ENCODE data around the gene TRPV3. TPM values are rescaled to one million over a fixed set of nuclear protein-coding genes. Genes with fewer than 3 reads are reported as not detected.

Gene TRPV3
- total RNA-seq, 1 experiment from 2014 or later, result 0.13 TPM

GRCh38 chr17:3506054-3506453, 51.6 kb downstream of the TRPV3 start:
- no peak for DNase-seq (ENCODE audit: low spot score)
- no peaks in the 10 kb centered on the region for H3K27me3 ChIP-seq (replicated peaks; ENCODE audit: insufficient read depth, low read depth, low read length, poor library complexity)
- TF ChIP-seq EZH2 (IDR thresholded peaks at IDR 0.05; ENCODE audit: borderline replicate concordance, low read depth, low read length, poor library complexity, severe bottlenecking), result no peak
- TF ChIP-seq, protein P1, sequence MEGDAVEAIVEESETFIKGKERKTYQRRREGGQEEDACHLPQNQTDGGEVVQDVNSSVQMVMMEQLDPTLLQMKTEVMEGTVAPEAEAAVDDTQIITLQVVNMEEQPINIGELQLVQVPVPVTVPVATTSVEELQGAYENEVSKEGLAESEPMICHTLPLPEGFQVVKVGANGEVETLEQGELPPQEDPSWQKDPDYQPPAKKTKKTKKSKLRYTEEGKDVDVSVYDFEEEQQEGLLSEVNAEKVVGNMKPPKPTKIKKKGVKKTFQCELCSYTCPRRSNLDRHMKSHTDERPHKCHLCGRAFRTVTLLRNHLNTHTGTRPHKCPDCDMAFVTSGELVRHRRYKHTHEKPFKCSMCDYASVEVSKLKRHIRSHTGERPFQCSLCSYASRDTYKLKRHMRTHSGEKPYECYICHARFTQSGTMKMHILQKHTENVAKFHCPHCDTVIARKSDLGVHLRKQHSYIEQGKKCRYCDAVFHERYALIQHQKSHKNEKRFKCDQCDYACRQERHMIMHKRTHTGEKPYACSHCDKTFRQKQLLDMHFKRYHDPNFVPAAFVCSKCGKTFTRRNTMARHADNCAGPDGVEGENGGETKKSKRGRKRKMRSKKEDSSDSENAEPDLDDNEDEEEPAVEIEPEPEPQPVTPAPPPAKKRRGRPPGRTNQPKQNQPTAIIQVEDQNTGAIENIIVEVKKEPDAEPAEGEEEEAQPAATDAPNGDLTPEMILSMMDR (conservative IDR thresholded peaks at IDR 0.05; ENCODE audit: low read depth, low read length), result no peak
- H3K4me3 ChIP-seq (ENCODE audit: low read depth, low read length, poor library complexity, severe bottlenecking), result no peak overlapping the region
- POLR2A ChIA-PET (ENCODE audit: low non-redundant PET), result no interaction called here
- H3K36me3 ChIP-seq (ENCODE audit: insufficient read depth, low read length, poor library complexity, severe bottlenecking), result no peaks in the 10 kb centered on the region
- CTCF ChIA-PET, result no interaction called here
- H3K27ac ChIP-seq (ENCODE audit: low read depth, low read length, poor library complexity, severe bottlenecking), result no peak overlapping the region
- intact Hi-C loops (cut with micrococcal nuclease; ENCODE audit: unreplicated experiment), result no loop called here
- H3K4me1 ChIP-seq (ENCODE audit: insufficient read depth, low read length, poor library complexity, severe bottlenecking), result no peaks in the 10 kb centered on the region
- BruUV-seq (replicated peaks), result no TSS peak
- no peaks in the 10 kb centered on the region for H3K9me3 ChIP-seq (ENCODE audit: low read depth, low read length, poor library complexity, severe bottlenecking)

- H3K4me3 ChIP-seq (ENCODE audit: low read depth, low read length, poor library complexity, severe bottlenecking), result no peak overlapping the region
- no peak for DNase-seq (ENCODE audit: low spot score)
- no peaks in the 10 kb centered on the region for H3K27me3 ChIP-seq (replicated peaks; ENCODE audit: insufficient read depth, low read depth, low read length, poor library complexity)
- no peak overlapping the region for H3K27ac ChIP-seq (ENCODE audit: low read depth, low read length, poor library complexity, severe bottlenecking)
- H3K4me1 ChIP-seq (ENCODE audit: insufficient read depth, low read length, poor library complexity, severe bottlenecking), result no peaks in the 10 kb centered on the region
- no peaks in the 10 kb centered on the region for H3K36me3 ChIP-seq (ENCODE audit: insufficient read depth, low read length, poor library complexity, severe bottlenecking)
- ChIA-PET CTCF (no interaction called here), POLR2A (ENCODE audit: low non-redundant PET) (no interaction called here)
- BruUV-seq (replicated peaks), result no TSS peak
- no peaks in the 10 kb centered on the region for H3K9me3 ChIP-seq (ENCODE audit: low read depth, low read length, poor library complexity, severe bottlenecking)
- intact Hi-C loops (cut with micrococcal nuclease; ENCODE audit: unreplicated experiment), result no loop called here
- TF ChIP-seq, protein P1 (conservative IDR thresholded peaks at IDR 0.05; ENCODE audit: low read depth, low read length), result no peak
- no peak for TF ChIP-seq EZH2 (IDR thresholded peaks at IDR 0.05; ENCODE audit: borderline replicate concordance, low read depth, low read length, poor library complexity, severe bottlenecking)
These were observed 52.6 kb downstream of the TRPV3 start for GRCh38 chr17:3505008-3505407.

GRCh38 chr17:3503285-3503684, 54.3 kb downstream of the TRPV3 start:
- TF ChIP-seq, protein P1 (conservative IDR thresholded peaks at IDR 0.05; ENCODE audit: low read depth, low read length), result no peak
- no peak for TF ChIP-seq EZH2 (IDR thresholded peaks at IDR 0.05; ENCODE audit: borderline replicate concordance, low read depth, low read length, poor library complexity, severe bottlenecking)
- Histone ChIP-seq H3K9me3 (ENCODE audit: low read depth, low read length, poor library complexity, severe bottlenecking) (no peaks in the 10 kb centered on the region), H3K4me3 (ENCODE audit: low read depth, low read length, poor library complexity, severe bottlenecking) (no peak overlapping the region), H3K36me3 (ENCODE audit: insufficient read depth, low read length, poor library complexity, severe bottlenecking) (no peaks in the 10 kb centered on the region), H3K27ac (ENCODE audit: low read depth, low read length, poor library complexity, severe bottlenecking) (no peak overlapping the region), H3K27me3 (replicated peaks; ENCODE audit: insufficient read depth, low read depth, low read length, poor library complexity) (no peaks in the 10 kb centered on the region), H3K4me1 (ENCODE audit: insufficient read depth, low read length, poor library complexity, severe bottlenecking) (no peaks in the 10 kb centered on the region)
- ChIA-PET POLR2A (ENCODE audit: low non-redundant PET) (no interaction called here), CTCF (no interaction called here)
- intact Hi-C loops (cut with micrococcal nuclease; ENCODE audit: unreplicated experiment), result no loop called here
- no TSS peak for BruUV-seq (replicated peaks)
- DNase-seq (ENCODE audit: low spot score), result no peak
